SK-N-SH (cell line): Measurements from ENCODE around the gene MS4A15. TPM values are rescaled to one million over a fixed set of nuclear protein-coding genes. Genes with fewer than 3 reads are reported as not detected.

Experiments
- CTCF ChIA-PET: fragments of 300-600, 350-600 bp; formaldehyde crosslinking; extraction: SDS; loops from one replicate; lab custom pipeline; 2021; lab: Yijun Ruan, JAX
- POLR2A ChIA-PET: fragments of 350-600 bp; sonication (Branson Sonifier 250); formaldehyde crosslinking; extraction: SDS; loops from one replicate; lab custom pipeline; 2020; ENCODE audit warnings: antibody characterized with exemption, inconsistent platforms; lab: Yijun Ruan, JAX
- DNase-seq: peaks from one replicate; pipeline ENCODE4 v3.0.0; 2012
- H2AFZ ChIP-seq: fragments of 200-600 bp; sonication (generic); 2 replicates; pipeline ENCODE4 v1.8.1; 2016; ENCODE audit warnings: antibody characterized with exemption, mild to moderate bottlenecking, low read depth
- H3F3A ChIP-seq: fragments of 200-600 bp; sonication (generic); replicated peaks from 2 replicates; pipeline ENCODE3; 2016; ENCODE audit warnings: antibody characterized with exemption, mild to moderate bottlenecking; ENCODE audit not compliant: insufficient read depth
- H3K27ac ChIP-seq, 2 experiments: fragments of 200-500 bp in 1 of 2; fragments of 200-600 bp in 1 of 2; sonication (Bioruptor generic) in 1 of 2; sonication (generic), shearing (Covaris generic) in 1 of 2; 2 replicates each; pipeline versions ENCODE4 v1.5.1 to v1.6.1; 2014 to 2016; ENCODE audit warnings: low read depth in 2 of 2, inconsistent platforms in 1 of 2, low read length in 1 of 2, mild to moderate bottlenecking in 1 of 2, mixed read lengths in 1 of 2
- H3K27me3 ChIP-seq: fragments of 200-600 bp; sonication (generic), shearing (Covaris generic); 2 replicates; pipeline ENCODE4 v1.6.1; 2016; ENCODE audit warnings: mixed run types; ENCODE audit not compliant: insufficient read depth
- H3K36me3 ChIP-seq, 2 experiments: fragments of 200-500 bp in 1 of 2; fragments of 200-600 bp in 1 of 2; sonication (Bioruptor generic) in 1 of 2; sonication (generic) in 1 of 2; replicated peaks in 1 of 2; 2 replicates each; pipeline versions ENCODE3 to v1.5.1; 2014 to 2016; ENCODE audit warnings: low read length in 1 of 2, mild to moderate bottlenecking in 1 of 2; ENCODE audit not compliant: insufficient read depth in 2 of 2, control insufficient read depth in 1 of 2
- H3K4me1 ChIP-seq, 2 experiments: fragments of 200-500 bp in 1 of 2; fragments of 200-600 bp in 1 of 2; sonication (Bioruptor generic) in 1 of 2; sonication (generic), shearing (Covaris generic) in 1 of 2; 2 replicates each; pipeline versions ENCODE4 v1.5.1 to v1.6.1; 2014 to 2016; ENCODE audit warnings: low read depth in 1 of 2, low read length in 1 of 2, mixed run types in 1 of 2; ENCODE audit not compliant: insufficient read depth in 2 of 2, control insufficient read depth in 1 of 2
- H3K4me2 ChIP-seq: fragments of 200-600 bp; sonication (generic), shearing (Covaris generic); 2 replicates; pipeline ENCODE4 v1.6.1; 2017; ENCODE audit warnings: mixed run types
- H3K4me3 ChIP-seq, 2 experiments: fragments of 200-500 bp in 1 of 2; fragments of 200-600 bp in 1 of 2; sonication (Bioruptor generic) in 1 of 2; sonication (generic), shearing (Covaris generic) in 1 of 2; 2 replicates each; pipeline versions ENCODE4 v1.5.1 to v1.8.1; 2014 to 2016; ENCODE audit warnings: low read depth in 2 of 2, inconsistent platforms in 1 of 2, low read length in 1 of 2, mild to moderate bottlenecking in 1 of 2, mixed read lengths in 1 of 2, moderate library complexity in 1 of 2
- H3K79me2 ChIP-seq: fragments of 200-600 bp; sonication (generic); 2 replicates; pipeline ENCODE4 v1.8.1; 2017; ENCODE audit warnings: mild to moderate bottlenecking; ENCODE audit not compliant: insufficient read depth
- H3K9ac ChIP-seq: fragments of 200-600 bp; sonication (generic); 2 replicates; pipeline ENCODE4 v1.6.1; 2017; ENCODE audit warnings: mixed run types
- H3K9me2 ChIP-seq: fragments of 200-600 bp; sonication (generic); 2 replicates; pipeline ENCODE4 v1.6.1; 2017; ENCODE audit warnings: mixed run types
- H3K9me3 ChIP-seq: fragments of 200-600 bp; sonication (generic); 2 replicates; pipeline ENCODE4 v1.6.1; 2017; ENCODE audit warnings: mixed run types, mild to moderate bottlenecking, moderate library complexity
- H4K20me1 ChIP-seq: fragments of 200-600 bp; sonication (generic); 2 replicates; pipeline ENCODE4 v1.6.1; 2017; ENCODE audit warnings: mild to moderate bottlenecking, mixed run types; ENCODE audit not compliant: insufficient read depth
- CHD2 ChIP-seq: fragments of 150-350 bp; IDR thresholded peaks from 2 replicates; pipeline ENCODE4 v1.6.1; 2018; ENCODE audit warnings: low read length; ENCODE audit not compliant: partially characterized antibody
- CTCF ChIP-seq: fragments of 200-600 bp; sonication (generic); IDR thresholded peaks from 2 replicates; pipeline ENCODE4 v1.6.1; 2017; ENCODE audit warnings: antibody characterized with exemption, mild to moderate bottlenecking, moderate library complexity
- ELF1 ChIP-seq: IDR thresholded peaks from 2 replicates; pipeline ENCODE4 v1.4.0; 2012
- FOSL2 ChIP-seq: IDR thresholded peaks from 2 replicates; pipeline ENCODE4 v1.4.0; 2012; ENCODE audit warnings: low read depth, mild to moderate bottlenecking, moderate library complexity, borderline replicate concordance
- FOXJ3 ChIP-seq: sonication (generic); formaldehyde crosslinking; IDR thresholded peaks from 2 replicates; pipeline ENCODE4 v1.5.1; 2020; ENCODE audit warnings: mild to moderate bottlenecking, missing genetic modification reagents
- GABPA ChIP-seq: IDR thresholded peaks from 2 replicates; pipeline ENCODE4 v1.4.0; 2012; ENCODE audit warnings: low read depth, mild to moderate bottlenecking
- GATA2 ChIP-seq: sonication (generic); formaldehyde crosslinking; IDR thresholded peaks from 2 replicates; pipeline ENCODE4 v1.5.0; 2020; ENCODE audit warnings: mild to moderate bottlenecking, missing genetic modification reagents
- IRF3 ChIP-seq: fragments of 150-350 bp; IDR thresholded peaks from 2 replicates; pipeline ENCODE4 v1.6.1; 2016; ENCODE audit warnings: mild to moderate bottlenecking, low read depth, low read length
- MEF2A ChIP-seq: IDR thresholded peaks from 2 replicates; pipeline ENCODE4 v1.4.0; 2012; ENCODE audit warnings: low read depth, borderline replicate concordance
- NFIC ChIP-seq: IDR thresholded peaks from 2 replicates; pipeline ENCODE4 v1.4.0; 2012; ENCODE audit warnings: borderline replicate concordance
- PBX3 ChIP-seq: IDR thresholded peaks from 2 replicates; pipeline ENCODE4; 2012
- RXRA ChIP-seq: IDR thresholded peaks from 2 replicates; pipeline ENCODE4 v1.4.0; 2012; ENCODE audit warnings: low read depth, mild to moderate bottlenecking, borderline replicate concordance
- SMC3 ChIP-seq: IDR thresholded peaks from 2 replicates; pipeline ENCODE4 v1.6.1; 2012; ENCODE audit warnings: low read depth, low read length, improper control_type of control experiment
- TAF1 ChIP-seq: IDR thresholded peaks from 2 replicates; pipeline ENCODE4 v1.6.1; 2012; ENCODE audit warnings: low read depth, mild to moderate bottlenecking, low read length, moderate library complexity, borderline replicate concordance
- TCF12 ChIP-seq: IDR thresholded peaks from 2 replicates; pipeline ENCODE4 v1.4.0; 2012
- TEAD4 ChIP-seq: IDR thresholded peaks from 2 replicates; pipeline ENCODE4 v1.4.0; 2012; ENCODE audit warnings: mild to moderate bottlenecking, borderline replicate concordance; ENCODE audit not compliant: insufficient read depth
- USF1 ChIP-seq: IDR thresholded peaks from 2 replicates; pipeline ENCODE4 v1.4.0; 2012; ENCODE audit warnings: low read depth, borderline replicate concordance
- USF2 ChIP-seq: fragments of 150-350 bp; IDR thresholded peaks from 2 replicates; pipeline ENCODE4 v1.6.1; 2017; ENCODE audit warnings: antibody characterized with exemption, low read length, low read depth, borderline replicate concordance
- YY1 ChIP-seq: IDR thresholded peaks from 2 replicates; pipeline ENCODE4 v1.4.0; 2012; ENCODE audit warnings: low read depth, mild to moderate bottlenecking
- ZBTB33 ChIP-seq: IDR thresholded peaks from 2 replicates; pipeline ENCODE4 v1.4.0; 2012; ENCODE audit warnings: low read depth, borderline replicate concordance
- WGBS: methylation state at CpG from one replicate; pipeline ENCODE4 v1.1.6; 2017; ENCODE audit warnings: low lambda C conversion rate; 5-methylcytosine and 5-hydroxymethylcytosine counted together
- polyA plus RNA-seq, 3 experiments: library from polyadenylated mRNA; depleted of rRNA; stranded (reverse); fragments of >200 nt; gene quantifications; 2 replicates each; pipeline ENCODE4 v1.2.3, GENCODE V29; 2012

Gene MS4A15
- polyA plus RNA-seq, 1 of the 3 experiments (the other 2 are of a cell fraction): not detected

GRCh38 chr11:60813324-60813723 is 56.7 kb downstream of the MS4A15 start:
- H3K36me3 ChIP-seq: no peaks in the 10 kb centered on the region
- no peaks in the 10 kb centered on the region for H3K79me2 ChIP-seq
- no peak overlapping the region for H3K27ac ChIP-seq
- no peak overlapping the region for H3K4me3 ChIP-seq
- H2AFZ ChIP-seq: no peak overlapping the region
- no peak for DNase-seq
- CTCF ChIA-PET: interaction anchor here (0.9 to 2.0 kb wide), 3 partner anchors 10 to 86 kb away, joined by 3 to 7 read pairs (median 4); no protein-coding TSS in a partner anchor
- TF ChIP-seq RXRA: no peak
- TF ChIP-seq IRF3: no peak
- no peak for TF ChIP-seq GATA2
- no peak for TF ChIP-seq USF2
- TF ChIP-seq CHD2: no peak
- no peak for TF ChIP-seq ZBTB33
- no peak for TF ChIP-seq PBX3
- no peak for TF ChIP-seq SMC3
- TF ChIP-seq CTCF: no peak
- TF ChIP-seq TCF12: no peak
- no peak for TF ChIP-seq ELF1
- TF ChIP-seq NFIC: no peak
- TF ChIP-seq GABPA: no peak
- no peak for TF ChIP-seq FOXJ3 (CRISPR knock-in tag)
- no peak for TF ChIP-seq TEAD4
- no peak for TF ChIP-seq TAF1
- no peak for TF ChIP-seq YY1
- TF ChIP-seq USF1: no peak
- no peak for TF ChIP-seq MEF2A
- no peak for TF ChIP-seq FOSL2
- TF ChIP-seq, all 33 proteins: peak for 0
- H3K4me1 ChIP-seq: no peaks in the 10 kb centered on the region
- WGBS: 13% methylated on average over 1 of the region's 1 CpG
- no peaks in the 10 kb centered on the region for H3F3A ChIP-seq
- no peaks in the 10 kb centered on the region; the same call in 1 of the 2 replicates for H3K9me3 ChIP-seq
- no peak overlapping the region for H3K4me2 ChIP-seq
- no peaks in the 10 kb centered on the region for H3K9me2 ChIP-seq
- POLR2A ChIA-PET: no interaction called here
- no peaks in the 10 kb centered on the region; the same call in 1 of the 2 replicates for H3K27me3 ChIP-seq
- H3K9ac ChIP-seq: no peak overlapping the region
- H4K20me1 ChIP-seq: no peaks in the 10 kb centered on the region
